IPS-15b (cell line): Measurements from ENCODE around the gene C1orf35.
A peak's percentile ranks its signal among the peaks of the same experiment; 100 is the strongest.
"Not testable (repeated sequence)": the region's sequence is repeated elsewhere in the genome, so short reads cannot be mapped to it uniquely, and the experiment has no call there.

Experiments
- H3K27me3 ChIP-seq: one replicate; pipeline ENCODE4 v1.6.1; 2013; ENCODE audit warnings: low read length; ENCODE audit not compliant: control insufficient read depth, insufficient read depth
- H3K36me3 ChIP-seq: one replicate; pipeline ENCODE4 v1.6.1; 2013; ENCODE audit warnings: low read length; ENCODE audit not compliant: control insufficient read depth, insufficient read depth
- H3K4me1 ChIP-seq: one replicate; pipeline ENCODE4 v1.6.1; 2013; ENCODE audit warnings: mild to moderate bottlenecking, low read length; ENCODE audit not compliant: control insufficient read depth, insufficient read depth
- H3K4me3 ChIP-seq: one replicate; pipeline ENCODE4 v1.5.1; 2013; ENCODE audit warnings: low read depth, low read length
- H3K9ac ChIP-seq: one replicate; pipeline ENCODE4 v1.6.1; 2013; ENCODE audit warnings: low read depth, mild to moderate bottlenecking, low read length
- H3K9me3 ChIP-seq: one replicate; pipeline ENCODE4 v1.6.1; 2013; ENCODE audit warnings: mild to moderate bottlenecking, low read length; ENCODE audit not compliant: control insufficient read depth, insufficient read depth

Gene C1orf35

GRCh38 chr1:228117335-228117734, 14.2 kb upstream of the C1orf35 start:
- no peaks in the 10 kb centered on the region for H3K9me3 ChIP-seq
- H3K27me3 ChIP-seq, result no peaks in the 10 kb centered on the region
- no peaks in the 10 kb centered on the region for H3K36me3 ChIP-seq
- no peak overlapping the region for H3K9ac ChIP-seq
- H3K4me1 ChIP-seq, result no peaks in the 10 kb centered on the region
- no peak overlapping the region for H3K4me3 ChIP-seq

DNA sequence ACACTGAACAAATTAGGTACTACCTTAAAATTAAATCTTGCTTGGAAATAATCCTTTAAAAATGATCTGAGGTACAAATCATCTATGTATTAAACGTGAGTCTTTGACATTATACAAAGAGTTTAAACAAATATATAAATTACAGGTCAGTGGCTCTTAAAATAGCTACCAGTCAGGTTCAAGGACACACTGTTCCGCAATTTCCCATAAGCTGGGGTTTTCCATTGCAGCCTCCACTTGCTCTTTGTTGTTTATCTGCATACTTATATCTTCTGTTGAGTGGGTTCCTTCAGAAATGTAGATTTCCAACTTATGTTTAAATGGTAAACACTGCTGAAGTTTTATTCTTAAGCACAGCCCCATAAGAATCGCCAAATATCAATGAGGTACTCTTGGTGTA, 11.7 kb upstream of the C1orf35 start:
- H3K27me3 ChIP-seq, result no peaks in the 10 kb centered on the region
- no peak overlapping the region for H3K4me3 ChIP-seq
- H3K9ac ChIP-seq, result no peak overlapping the region
- no peaks in the 10 kb centered on the region for H3K4me1 ChIP-seq
- no peaks in the 10 kb centered on the region for H3K9me3 ChIP-seq
- no peaks in the 10 kb centered on the region for H3K36me3 ChIP-seq

DNA sequence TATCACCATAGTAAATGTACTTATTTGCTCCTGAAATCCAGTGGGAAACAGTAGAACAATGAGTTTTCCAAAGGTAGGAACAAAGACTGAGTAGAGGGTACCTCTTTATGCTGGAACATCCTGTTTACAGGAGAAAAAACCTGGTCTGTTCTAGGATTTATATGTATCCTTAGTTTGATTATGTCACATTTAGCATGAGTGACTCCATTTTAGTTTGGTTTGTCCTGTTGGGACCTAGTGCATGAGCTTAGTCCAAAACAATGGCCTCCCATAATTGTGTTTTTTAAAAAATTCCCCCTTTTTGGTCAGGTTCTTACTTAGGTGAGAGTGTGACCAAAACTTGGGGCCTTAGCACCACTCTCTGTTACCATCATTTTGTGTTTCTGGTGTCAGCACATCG, 9.5 kb upstream of the C1orf35 start:
- Histone ChIP-seq H3K36me3 (peaks cover under 1% of the 10 kb centered on the region), H3K9ac (no peak overlapping the region), H3K27me3 (no peaks in the 10 kb centered on the region), H3K4me1 (no peaks in the 10 kb centered on the region), H3K4me3 (no peak overlapping the region), H3K9me3 (no peaks in the 10 kb centered on the region)

GRCh38 chr1:228112167-228112566, 9.0 kb upstream of the C1orf35 start:
- no peak overlapping the region for H3K4me3 ChIP-seq
- no peak overlapping the region for H3K9ac ChIP-seq
- no peaks in the 10 kb centered on the region for H3K27me3 ChIP-seq
- no peaks in the 10 kb centered on the region for H3K9me3 ChIP-seq
- H3K4me1 ChIP-seq, result no peaks in the 10 kb centered on the region
- H3K36me3 ChIP-seq, result peaks cover 3% of the 10 kb centered on the region

GRCh38 chr1:228111315-228111714, 8.2 kb upstream of the C1orf35 start:
- not testable (repeated sequence) for H3K9me3 ChIP-seq, H3K27me3 ChIP-seq, H3K36me3 ChIP-seq, H3K4me1 ChIP-seq, H3K9ac ChIP-seq, H3K4me3 ChIP-seq

DNA sequence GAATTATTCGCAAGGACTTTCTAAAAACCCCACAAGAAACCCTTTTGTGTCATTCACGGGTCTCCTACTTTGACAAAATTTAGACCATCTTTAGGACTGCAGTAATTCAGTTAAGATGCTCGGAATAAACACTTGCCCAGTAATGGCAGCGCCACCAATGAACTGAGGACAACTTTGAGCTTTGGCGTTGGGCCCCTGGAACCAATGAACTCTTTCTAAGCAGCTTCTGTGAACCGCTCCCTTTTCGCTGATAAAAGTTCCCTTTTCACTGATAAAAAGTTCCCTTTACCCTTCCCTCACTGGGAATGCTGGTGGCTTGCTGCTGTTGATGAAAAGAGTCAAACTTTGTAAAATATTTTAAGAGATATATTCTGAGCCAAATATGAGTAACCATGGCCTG, 7.4 kb upstream of the C1orf35 start:
- Histone ChIP-seq H3K4me1 (no peaks in the 10 kb centered on the region), H3K4me3 (no peak overlapping the region), H3K27me3 (no peaks in the 10 kb centered on the region), H3K9ac (no peak overlapping the region), H3K36me3 (peaks cover 6% of the 10 kb centered on the region), H3K9me3 (no peaks in the 10 kb centered on the region)

DNA sequence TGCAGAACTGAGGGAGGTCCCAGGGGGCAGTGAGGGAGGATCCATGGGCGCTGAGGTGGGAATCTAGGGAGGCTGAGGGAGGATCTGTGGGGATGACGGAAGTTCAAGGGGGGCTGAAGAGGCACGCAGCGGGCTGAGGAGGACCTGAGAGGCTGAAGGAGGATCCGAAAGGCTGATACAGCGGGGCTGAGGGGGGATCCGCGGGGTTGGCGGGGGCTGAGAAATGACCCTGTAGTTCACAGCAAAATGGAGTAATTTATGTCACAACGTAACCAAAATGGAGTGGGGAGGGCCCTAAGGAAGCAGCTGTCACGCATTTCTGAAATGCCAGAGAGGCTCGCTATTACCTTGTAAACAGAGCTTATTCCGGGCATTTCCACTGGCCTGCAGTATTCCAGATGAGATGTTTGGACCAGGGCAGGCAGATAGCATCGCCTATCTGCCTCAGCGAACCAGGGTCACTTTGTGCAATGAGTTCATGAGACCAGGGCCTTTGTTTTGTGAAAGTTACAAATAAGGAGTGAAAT, 6.9 kb upstream of the C1orf35 start:
- H3K27me3 ChIP-seq, result no peaks in the 10 kb centered on the region
- H3K4me1 ChIP-seq, result no peaks in the 10 kb centered on the region
- no peaks in the 10 kb centered on the region for H3K9me3 ChIP-seq
- H3K9ac ChIP-seq, result no peak overlapping the region
- H3K4me3 ChIP-seq, result peak overlapping the region; percentile 56
- H3K36me3 ChIP-seq, result peaks cover 6% of the 10 kb centered on the region

DNA sequence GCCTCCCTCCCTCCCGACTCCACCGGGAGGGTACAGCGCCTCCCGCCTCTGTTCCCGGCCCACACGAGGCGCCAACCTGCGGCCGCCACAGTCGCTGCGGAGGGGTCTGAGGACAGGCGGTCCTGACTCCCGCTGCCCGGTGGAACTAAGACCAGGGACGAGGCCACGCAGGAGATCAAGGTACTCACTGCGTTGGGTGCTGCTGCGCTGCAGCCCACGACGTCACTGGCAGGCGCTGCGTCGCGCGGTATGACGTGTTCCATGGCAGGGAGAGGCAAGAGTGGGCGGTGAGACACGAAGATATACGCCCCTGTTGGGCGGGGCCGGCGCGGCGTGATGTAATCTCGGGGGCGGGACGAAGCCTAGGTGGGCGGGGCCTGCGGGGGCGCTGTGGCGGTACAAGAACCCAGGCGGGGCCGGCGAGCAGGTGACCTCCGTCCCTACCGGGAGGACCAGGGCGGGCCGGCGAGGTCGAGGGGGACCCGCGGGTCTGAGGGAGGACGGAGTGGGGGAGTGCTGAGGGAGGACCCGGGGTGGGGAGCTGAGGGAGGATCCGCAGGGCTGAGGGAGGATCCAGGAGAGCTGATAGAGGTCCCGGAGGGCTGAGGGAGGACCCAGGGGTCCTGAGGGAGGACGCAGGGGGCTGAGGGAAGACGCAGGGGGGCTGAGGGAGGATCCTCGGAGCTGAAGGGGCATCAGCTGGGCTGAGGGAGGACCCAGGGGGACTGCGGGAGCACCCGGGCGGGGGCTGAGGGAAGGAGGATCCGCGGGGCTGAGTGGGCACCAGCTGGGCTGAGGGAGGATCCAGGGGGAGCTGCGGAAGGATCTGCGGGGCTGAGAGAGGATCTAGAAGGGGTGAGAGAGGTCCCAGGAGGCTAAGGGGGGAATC, 6.2 kb upstream of the C1orf35 start, which contains the start of gene MRPL55:
MRPL55 (minus strand) TSS at position 227 of the 889 bp plus-strand sequence. CDS start 1,039 bp downstream, outside the sequence.
- Histone ChIP-seq H3K36me3 (peaks cover 6% of the 10 kb centered on the region), H3K9me3 (no peaks in the 10 kb centered on the region), H3K4me1 (no peaks in the 10 kb centered on the region), H3K4me3 (peak within 1 kb of the TSS; percentile 88), H3K27me3 (no peaks in the 10 kb centered on the region), H3K9ac (peak within 1 kb of the TSS; percentile 79)

DNA sequence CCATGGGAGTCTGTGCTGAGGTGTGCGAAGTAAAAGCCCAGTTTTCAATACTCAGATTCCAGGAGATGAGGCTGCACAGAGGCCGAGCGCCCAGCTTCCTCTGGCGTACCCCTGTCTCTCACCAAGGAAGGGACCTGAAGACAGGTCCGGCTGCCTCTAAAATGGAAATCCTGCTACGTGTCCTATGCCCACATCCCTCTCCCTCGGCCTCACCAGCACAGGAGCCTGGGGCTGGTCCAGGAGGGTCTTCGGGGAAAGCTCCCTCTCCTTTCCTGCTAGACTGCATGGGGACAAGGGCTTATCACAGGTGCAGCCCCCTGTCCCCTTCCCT, 5.6 kb upstream of the C1orf35 start:
- no peaks in the 10 kb centered on the region for H3K27me3 ChIP-seq
- no peaks in the 10 kb centered on the region for H3K4me1 ChIP-seq
- no peaks in the 10 kb centered on the region for H3K9me3 ChIP-seq
- peak overlapping the region; percentile 88 for H3K4me3 ChIP-seq
- H3K36me3 ChIP-seq, result peaks cover 6% of the 10 kb centered on the region
- peak overlapping the region; percentile 79 for H3K9ac ChIP-seq

DNA sequence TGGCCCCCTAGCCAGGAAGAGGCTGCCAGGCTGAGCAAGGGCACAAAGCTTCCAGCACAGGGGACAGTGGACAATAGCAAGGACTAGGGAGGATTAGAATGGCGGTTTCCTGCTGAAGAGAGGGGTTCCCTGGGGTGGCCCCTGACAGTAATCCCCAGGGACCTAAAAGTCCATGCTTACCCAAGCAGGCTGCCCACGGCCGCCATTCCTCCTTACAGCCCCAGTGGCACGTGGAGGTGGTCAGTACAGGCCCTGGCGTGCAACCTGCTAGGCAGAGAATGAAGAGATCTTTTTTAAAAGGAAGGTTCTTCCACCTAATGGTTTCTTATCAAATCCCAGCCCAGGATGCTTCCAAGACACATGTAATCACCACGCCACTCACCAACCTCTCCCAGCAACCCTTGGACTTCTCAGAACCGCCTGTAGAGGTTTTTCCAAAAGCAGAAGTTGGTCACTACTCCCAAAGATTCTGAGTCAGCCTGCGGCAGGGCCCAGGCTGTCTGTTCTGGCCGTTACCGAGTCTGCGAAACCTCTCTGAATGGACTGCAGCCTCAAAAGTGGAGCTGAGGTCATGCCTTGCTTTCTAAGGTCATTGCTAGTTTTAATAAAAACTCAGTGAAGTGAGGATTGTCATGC, 5.0 kb upstream of the C1orf35 start:
- Histone ChIP-seq H3K36me3 (peaks cover 6% of the 10 kb centered on the region), H3K27me3 (no peaks in the 10 kb centered on the region), H3K4me3 (peak overlapping the region; percentile 88), H3K9me3 (no peaks in the 10 kb centered on the region), H3K9ac (no peak overlapping the region), H3K4me1 (no peaks in the 10 kb centered on the region)

- Histone ChIP-seq H3K9me3 (no peaks in the 10 kb centered on the region), H3K36me3 (peaks cover 6% of the 10 kb centered on the region), H3K4me3 (no peak overlapping the region), H3K4me1 (no peaks in the 10 kb centered on the region), H3K9ac (no peak overlapping the region), H3K27me3 (no peaks in the 10 kb centered on the region)
Measured at GRCh38 chr1:228107636-228108035, 4.5 kb upstream of the C1orf35 start.

DNA sequence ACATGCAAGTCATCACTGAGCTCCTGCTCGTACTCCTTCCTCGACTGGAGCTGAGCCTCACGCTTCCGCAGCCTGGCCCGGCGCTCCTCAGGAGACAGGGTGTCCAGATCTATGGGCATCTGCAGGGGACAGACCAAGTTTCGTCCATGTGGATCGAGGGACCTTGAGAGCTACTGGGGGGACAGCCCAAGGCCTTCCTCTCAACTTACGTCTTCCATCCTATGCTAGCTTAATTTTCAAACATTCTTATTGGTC, 3.6 kb upstream of the C1orf35 start:
- no peak overlapping the region for H3K9ac ChIP-seq
- H3K4me1 ChIP-seq, result no peaks in the 10 kb centered on the region
- H3K36me3 ChIP-seq, result peaks cover 6% of the 10 kb centered on the region
- H3K4me3 ChIP-seq, result no peak overlapping the region
- H3K27me3 ChIP-seq, result no peaks in the 10 kb centered on the region
- H3K9me3 ChIP-seq, result no peaks in the 10 kb centered on the region
